Hematopoietic multipotent progenitor cell treated with erythropoietin and hydrocortisone succinate and interleukin-3 and kit ligand, for 4 days (in vitro differentiated cells): ENCODE results near the gene STAMBP.
A peak's percentile ranks its signal among the peaks of the same experiment; 100 is the strongest.

Source experiments
- DNase-seq: peaks from one replicate; pipeline ENCODE4 v3.0.0-alpha.2; 2015

The STAMBP gene

DNA sequence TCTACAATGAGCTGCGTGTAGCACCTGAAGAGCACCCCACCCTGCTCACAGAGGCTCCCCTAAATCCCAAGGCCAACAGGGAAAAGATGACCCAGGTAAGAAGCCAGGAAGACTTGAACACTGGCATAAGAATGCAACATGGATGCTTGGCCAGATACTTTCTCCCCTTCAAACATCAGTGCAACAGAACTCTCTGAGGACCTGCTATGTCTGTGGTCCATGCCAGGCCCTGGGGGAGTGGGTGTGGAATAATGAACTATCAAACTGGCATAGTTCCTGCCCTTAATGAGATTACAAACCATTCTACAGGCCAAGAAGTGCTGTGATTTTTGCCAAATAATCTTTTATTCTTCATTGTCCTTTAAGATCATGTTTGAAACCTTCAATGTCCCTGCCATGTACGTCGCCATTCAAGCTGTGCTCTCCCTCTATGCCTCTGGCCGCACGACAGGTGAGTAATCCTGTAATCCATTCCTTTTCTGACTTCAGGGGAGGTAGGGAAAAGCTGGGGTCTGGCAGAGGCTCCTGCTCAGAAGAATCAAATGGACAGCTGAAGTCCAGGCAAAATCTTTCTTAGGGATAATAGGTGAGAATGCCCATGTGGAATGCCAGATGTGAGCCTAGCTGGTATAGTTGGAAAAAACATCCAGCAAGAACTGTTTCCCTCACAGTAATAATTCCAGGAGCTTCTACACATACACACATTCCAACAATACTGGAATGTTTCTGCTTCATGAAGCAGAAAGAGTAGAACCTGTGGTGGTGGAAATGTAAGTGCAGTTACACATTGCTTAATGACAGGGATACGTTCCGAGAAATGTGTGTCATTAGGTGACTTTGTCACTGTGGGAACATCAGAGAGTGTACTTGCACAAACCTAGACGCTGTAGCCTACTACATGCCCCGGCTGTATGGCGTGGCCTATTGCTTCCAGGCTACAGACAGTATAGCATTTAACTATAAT, 80.2 kb downstream of the STAMBP start:
- DNase-seq, result no peak

DNA sequence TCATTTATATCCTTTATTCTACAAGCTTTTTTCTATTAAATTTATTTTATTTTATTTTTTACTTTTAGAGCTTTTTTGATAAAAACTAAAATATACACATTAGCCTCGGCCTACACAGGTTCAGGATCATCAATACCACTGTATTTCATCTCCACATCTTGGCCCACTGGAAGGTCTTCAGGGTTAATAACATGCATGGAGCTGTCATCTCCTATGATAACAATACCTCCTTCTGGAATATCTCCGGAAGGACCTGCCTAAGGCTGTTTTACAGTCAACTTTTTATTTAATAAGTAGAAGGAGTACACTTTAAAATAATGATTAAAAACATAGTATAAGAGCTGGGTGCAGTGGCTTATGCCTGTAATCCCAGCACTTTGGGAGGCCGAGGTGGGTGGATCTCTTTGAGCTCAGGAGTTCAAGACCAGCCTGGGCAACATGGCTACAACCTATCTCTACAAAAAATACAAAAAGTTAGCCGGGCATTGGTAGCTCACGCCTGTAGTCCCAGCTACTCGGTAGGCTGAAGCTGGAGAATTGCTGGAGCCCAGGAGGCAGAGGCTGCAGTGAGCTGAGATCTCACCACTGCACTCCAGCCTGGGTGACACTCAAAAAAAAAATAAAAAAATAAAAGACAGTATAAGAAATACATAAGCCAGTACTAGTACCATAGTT, 82.2 kb downstream of the STAMBP start:
- no peak for DNase-seq

DNA sequence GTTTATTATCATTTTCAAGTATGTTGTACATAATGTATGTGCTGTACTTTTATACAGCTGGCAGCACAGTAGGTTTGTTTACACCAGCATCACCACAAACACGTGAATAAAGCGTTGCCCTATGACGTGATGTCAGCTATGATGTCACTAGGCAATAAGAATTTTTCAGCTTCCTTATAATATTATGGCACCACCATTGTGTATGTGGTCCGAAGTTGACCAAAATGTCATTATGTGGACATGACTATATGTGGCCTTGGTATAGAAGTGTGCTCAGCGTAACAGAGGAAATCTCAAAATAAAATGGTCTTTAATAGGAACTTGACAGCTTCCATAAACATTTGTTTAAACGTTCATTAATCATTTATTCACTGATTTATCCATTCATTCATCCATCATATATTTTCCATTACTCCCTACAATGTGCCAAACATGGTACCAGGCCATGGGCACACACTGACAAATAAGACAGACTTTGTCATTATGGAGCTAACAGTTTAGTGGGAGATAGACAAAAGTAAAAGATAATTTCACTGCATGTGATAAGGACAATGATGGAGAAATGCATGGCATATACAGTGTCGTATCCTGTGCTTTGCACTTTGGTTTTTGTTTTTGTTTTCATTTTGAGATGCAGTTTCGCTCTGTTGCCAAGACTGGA, 82.9 kb downstream of the STAMBP start:
- no peak for DNase-seq

DNA sequence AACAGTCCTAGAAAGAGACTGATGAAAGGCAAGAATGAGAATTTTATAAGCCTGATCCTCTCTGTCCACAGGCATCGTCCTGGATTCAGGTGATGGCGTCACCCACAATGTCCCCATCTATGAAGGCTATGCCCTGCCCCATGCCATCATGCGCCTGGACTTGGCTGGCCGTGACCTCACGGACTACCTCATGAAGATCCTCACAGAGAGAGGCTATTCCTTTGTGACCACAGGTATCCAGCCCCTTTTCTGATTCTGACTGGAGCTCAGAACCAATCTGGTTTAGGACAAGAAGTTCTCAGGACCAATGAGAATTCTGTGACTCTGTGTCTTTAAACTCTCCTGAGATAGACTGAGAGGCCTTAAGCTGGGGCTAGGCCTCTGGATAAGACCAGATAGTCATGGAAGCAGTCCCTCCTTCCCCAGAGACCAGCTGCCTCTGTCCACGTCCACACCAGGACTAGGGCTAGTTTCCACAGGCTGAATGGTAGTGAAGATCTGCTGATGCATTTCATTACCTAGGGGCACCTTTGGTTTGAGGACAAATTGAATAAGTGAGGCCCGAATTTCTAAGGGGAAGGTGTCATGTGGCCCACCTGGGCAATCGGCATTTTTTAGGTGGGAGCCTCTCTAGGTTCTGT, 84.8 kb downstream of the STAMBP start:
- DNase-seq, result no peak

DNA sequence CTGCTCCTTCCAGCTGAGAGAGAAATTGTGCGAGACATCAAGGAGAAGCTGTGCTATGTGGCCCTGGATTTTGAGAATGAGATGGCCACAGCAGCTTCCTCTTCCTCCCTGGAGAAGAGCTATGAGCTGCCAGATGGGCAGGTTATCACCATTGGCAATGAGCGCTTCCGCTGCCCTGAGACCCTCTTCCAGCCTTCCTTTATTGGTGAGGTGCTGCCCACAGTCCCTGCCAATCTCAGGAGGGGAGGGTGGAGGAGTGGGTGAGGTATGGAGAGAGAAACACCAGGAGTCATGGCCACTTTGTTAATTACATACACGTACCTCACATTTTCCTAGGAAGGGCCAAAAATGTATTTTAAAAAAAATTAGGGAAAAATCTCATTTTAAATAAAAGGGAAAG, 85.9 kb downstream of the STAMBP start:
- no peak for DNase-seq

DNA sequence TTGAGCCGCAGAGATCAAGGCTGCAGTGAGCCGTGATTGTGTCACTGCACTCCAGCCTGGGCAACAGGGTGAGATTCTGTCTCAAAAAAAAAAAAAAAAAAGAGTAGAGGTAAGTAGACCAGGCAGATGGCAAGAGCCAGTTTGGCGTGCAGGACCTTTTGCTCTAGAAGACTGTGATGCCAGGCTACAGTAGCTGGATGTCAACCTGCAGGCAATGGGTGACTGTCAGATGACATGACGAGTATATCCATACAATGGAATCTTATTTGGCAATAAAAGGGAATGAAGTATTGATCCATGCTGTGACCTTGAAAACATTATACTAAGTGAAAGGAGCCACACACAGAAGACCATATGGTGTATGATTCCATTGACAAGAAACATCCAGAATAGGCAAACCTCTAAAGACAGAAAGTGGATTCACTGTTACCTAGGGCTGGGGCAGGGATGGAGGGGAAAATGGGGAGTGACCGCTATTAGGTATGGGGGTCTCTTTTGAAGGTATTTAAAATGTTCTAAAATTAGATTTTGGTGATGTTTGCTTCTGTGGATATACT, 86.8 kb downstream of the STAMBP start:
- DNase-seq, result no peak

DNA sequence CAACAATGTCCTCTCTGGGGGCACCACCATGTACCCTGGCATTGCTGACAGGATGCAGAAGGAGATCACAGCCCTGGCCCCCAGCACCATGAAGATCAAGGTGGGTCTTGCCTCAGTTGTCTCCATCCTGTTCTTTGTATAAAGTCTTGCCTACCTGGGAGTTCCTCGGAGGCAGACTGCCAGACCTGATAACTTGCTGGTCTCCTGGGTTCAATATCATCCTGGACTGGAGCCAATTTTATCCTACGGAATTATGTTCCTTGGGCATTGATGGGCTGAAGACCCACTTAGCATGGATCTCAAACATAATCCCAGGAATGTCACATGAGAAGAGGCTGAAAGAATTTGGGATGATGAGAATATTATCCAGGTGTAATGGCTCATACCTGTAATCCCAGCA, 87.9 kb downstream of the STAMBP start:
- no peak for DNase-seq

DNA sequence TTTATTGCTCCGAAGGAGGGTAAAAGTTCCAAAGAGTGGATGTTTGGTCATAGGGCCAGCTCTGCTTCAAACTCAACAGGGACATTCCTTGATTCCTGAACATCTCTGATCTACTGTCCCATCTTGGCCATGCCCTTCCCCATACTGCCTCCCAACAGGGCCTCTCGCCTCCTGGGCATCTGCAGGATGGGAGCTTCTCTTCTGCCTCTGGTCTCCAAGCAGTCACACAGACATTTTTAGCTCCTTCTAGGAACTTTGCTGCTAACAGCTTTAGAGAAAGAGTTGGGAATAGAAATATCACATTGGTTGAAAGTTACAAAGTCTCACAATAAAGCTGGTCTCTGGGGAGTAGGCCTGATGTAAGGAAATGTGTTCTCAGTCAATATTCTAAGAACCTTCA, 88.5 kb downstream of the STAMBP start:
- DNase-seq, result no peak

DNA sequence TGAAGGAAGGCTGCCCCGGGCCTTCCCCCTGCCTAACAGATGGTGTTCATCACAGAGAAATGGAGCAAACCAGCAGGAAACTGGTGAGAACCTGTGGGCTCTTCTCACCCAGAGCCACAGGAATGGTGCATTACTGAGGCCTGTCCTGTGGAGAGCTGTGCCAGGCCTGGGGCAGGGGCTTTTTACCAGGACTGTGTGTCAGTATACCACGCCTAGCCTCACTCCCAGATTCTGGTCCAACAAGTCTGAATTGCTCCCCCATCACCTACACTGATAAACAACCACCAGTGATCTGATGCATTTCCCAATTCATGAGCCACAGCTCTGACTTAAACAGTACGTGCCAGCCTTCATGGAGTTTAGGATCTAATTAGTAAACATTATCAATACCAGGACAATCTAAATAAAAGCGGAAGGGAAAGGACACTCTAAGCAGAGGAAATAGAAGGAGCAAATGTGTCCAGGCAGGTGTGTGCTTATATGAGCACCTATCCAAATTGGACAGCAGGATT, 89.0 kb downstream of the STAMBP start:
- no peak for DNase-seq

DNA sequence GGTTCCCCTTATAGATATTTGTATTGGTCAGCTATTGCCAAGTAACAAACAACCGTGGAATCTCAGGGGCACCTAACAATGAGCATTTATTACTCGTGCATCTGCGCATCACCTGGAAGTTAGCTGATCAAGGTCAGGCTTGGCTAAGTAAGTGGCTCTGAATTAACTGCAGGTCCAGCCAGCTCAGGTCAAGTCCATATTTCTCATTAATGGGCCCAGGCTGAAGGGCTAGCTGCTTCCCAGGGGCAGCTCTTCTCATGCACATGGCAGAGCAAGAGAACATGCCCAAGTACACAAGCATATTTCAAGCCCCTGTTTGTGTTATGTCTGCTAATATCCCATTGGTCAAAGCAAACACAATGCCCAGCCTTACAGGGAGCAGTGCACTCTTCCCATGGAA, 90.1 kb downstream of the STAMBP start:
- no peak for DNase-seq

DNA sequence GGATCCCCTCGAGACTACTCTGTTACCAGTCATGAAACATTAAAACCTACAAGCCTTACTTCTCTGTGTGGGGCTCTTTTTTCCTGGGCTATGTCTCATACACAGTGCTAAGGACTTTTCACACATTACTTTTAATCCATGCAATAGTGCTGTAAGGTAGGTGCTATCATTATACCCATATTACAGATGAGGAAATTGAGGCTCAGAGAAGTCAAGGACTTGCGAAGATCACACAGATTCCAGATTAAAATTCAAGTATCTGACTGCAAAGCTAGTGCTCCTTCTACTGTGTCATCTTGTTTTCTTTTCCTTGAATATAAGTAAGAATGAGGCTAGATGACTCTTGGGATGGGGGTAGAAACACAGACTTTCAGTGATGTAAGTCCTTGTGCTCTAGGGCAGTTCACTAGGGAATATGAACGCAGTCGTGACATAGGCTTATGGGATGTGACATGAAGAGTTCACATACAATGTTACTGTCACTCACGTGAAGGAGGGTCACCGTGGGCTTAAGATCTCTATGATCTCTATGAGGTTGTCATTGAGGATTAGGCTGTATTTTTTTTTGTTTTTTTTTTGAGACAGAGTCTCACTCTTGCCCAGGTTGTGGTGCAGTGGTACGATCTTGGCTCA, 91.0 kb downstream of the STAMBP start:
- DNase-seq, result no peak

DNA sequence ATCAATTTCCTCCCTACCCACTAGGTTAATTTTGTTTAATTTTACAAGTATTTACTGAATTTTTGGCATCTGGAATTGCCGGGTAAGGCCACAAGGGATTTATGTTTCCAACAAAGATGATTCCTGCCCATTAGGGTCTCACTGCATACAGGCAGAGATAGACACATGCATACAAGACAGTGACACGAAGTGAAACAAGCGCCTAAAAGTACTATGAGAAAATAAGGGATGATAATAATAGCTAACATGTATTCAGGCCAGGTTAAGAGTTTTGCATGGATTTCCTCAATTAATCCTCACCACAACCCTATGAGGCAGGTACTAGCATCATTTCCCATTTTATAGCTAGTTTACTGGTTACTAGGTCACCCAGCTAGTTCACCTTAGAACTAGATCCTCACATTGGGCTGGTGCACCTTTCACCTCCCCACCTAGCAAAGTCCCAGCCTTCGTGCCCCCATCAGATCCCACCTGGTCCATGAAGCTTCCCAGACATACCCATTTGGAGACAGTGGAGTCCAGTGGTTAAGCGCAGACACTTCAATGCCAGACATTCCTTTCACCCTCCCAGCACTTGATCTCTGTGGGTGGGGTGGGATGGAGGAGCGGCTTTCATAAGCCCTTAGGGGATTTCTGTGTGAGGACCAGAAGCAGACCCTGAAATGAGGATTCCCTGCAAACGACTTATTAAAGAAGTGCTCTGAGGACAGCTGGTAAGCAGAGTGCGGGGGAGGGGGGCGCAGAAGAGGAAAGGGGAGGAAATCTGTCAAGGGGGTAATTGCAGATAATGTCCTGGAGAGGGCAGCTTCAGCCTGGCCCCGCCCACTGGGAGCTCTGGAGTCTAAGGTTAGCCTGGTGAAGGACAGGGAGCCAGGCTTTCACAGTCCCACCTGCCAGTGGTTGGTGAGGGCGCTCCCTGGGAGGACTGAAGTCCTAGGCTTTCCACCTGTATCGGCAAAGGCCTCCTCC, 92.1 kb downstream of the STAMBP start:
- DNase-seq, result peak; percentile 83

DNA sequence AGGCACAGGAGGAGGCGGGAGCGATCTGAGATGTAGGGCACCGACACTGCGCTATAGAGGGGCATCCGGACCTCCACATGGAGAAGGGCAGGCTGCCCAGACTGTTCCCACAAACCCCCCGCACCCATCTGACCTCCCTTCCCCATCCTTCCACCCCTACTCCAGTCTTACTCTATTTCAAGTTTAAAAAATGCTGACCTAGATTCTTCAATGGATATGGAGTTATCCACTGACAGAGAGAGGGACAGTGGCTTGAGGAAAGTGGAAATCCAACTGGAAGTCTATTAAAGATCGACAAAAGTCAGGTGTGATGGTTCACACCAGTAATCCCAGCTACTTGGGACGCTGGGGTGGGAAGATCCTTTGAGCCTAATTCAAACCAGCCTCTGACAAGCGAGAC, 92.8 kb downstream of the STAMBP start:
- no peak for DNase-seq

DNA sequence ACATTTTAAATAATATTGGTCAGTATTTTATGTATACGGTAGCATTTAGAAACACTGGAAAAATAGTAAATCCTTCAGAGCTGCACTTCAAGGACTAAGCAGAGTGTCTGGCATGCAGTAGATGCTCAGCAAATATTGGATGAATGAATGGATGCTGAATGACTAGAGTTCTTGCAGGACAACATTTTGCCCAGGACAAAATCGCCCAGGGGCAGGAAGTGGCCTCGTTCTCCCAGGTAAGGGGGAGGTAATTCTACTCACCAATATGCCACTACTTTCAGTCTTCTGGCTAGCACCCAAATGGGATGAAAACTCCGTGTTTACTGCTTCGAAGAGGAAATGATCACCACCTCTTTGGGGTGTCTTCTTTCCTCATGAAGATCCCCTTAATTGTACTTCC, 93.9 kb downstream of the STAMBP start:
- DNase-seq, result no peak
